Lower lobe of right lung (tissue), 2 donors: ENCODE data around the gene PTPRN2. TPM values are rescaled to one million over a fixed set of nuclear protein-coding genes. Genes with fewer than 3 reads are reported as not detected.

Source experiments
- ATAC-seq, 2 donors: fragments of 200-7000 bp; cut with Tn5 transposase; one replicate each; pipeline ENCODE4 v1.9.1; 2020 to 2022; ENCODE audit warnings: mild to moderate bottlenecking in 2 of 2, moderate library complexity in 2 of 2
- DNase-seq: peaks from one replicate; pipeline ENCODE4 v3.0.0-alpha.2; 2020
- H3K27ac ChIP-seq: fragments of 200-600 bp; one replicate; pipeline ENCODE4 v1.8.0; 2022
- H3K27me3 ChIP-seq: fragments of 200-600 bp; one replicate; pipeline ENCODE4 v1.8.0; 2022; ENCODE audit warnings: low read depth
- H3K36me3 ChIP-seq: fragments of 200-600 bp; one replicate; pipeline ENCODE4 v1.8.0; 2022; ENCODE audit warnings: mild to moderate bottlenecking
- H3K4me1 ChIP-seq: fragments of 200-600 bp; one replicate; pipeline ENCODE4 v1.8.0; 2022
- H3K4me3 ChIP-seq: fragments of 200-600 bp; one replicate; pipeline ENCODE4 v1.8.0; 2022; ENCODE audit warnings: mild to moderate bottlenecking
- H3K9me3 ChIP-seq: fragments of 200-600 bp; one replicate; pipeline ENCODE4 v1.8.0; 2022
- CTCF ChIP-seq: fragments of 200-600 bp; IDR thresholded peaks from one replicate; pipeline ENCODE4 v1.8.0; 2022; ENCODE audit warnings: antibody characterized with exemption, mild to moderate bottlenecking
- intact Hi-C: fragments of 100-400 bp; cut with DNase I; formaldehyde crosslinking; loops from one replicate; pipeline ENCODE4 v1.11.0; 2022
- total RNA-seq: library from RNA; stranded (reverse); fragmentation: NEBNext Ultra II Directional; extraction: Animal tissue kit (Norgen Biotek cat#: 25700); gene quantifications from one replicate; pipeline ENCODE4 v1.2.1, GENCODE V29; 2021
- donor health status: DM: no; HTN: yes; CAD: no; lungs with severe emphysema.

Gene PTPRN2
- total RNA-seq, 1 donor from 2014 or later: 6.8 TPM

DNA sequence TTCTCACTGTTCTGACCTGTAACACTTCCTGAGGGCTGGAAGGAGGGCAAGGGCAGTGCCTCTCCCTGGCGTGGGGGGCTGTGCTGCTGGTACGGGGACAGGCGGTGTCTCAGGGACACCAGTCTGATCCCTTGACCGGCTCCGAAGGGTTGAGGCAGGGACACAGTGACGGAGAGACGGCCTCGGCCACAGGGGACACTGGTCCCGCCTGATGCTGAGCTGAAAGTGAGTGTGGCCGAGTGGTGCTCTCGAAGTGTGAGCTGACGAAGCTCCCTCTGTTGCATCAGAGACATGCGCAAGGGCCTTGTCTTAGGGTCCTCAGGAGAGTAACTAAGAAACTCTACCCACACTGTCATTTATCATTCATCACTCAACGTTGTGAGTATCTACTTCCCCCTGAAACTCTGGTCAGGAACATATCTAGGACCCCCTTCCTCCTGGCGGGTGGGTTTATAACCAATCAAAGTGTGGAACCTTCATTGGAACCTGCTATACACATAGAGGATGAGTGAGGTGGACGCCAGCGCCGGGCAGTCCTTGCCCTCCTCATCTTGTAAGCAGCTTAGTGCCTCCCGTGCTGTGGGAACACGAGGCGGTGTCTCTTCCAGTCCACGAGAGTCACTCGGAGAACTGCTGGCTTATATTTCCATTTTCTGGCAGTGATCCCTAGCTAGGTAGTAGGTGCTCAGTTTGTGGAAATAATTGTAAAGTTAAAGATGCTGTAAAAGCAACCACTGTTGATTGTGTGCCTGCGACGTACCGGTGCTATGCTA is 967.7 kb downstream of the PTPRN2 start:
- intact Hi-C loops: no loop called here

GRCh38 chr7:157618823-157619606 is 968.6 kb downstream of the PTPRN2 start:
- no peak overlapping the region for H3K27ac ChIP-seq
- no peak overlapping the region for H3K4me3 ChIP-seq
- ATAC-seq: no peak
- no peaks in the 10 kb centered on the region for H3K27me3 ChIP-seq
- no peak for DNase-seq
- H3K9me3 ChIP-seq: no peaks in the 10 kb centered on the region
- H3K36me3 ChIP-seq: no peaks in the 10 kb centered on the region
- intact Hi-C loops: no loop called here
- TF ChIP-seq CTCF: no peak
- H3K4me1 ChIP-seq: no peaks in the 10 kb centered on the region

More for the DNA sequence above, 967.7 kb downstream of the PTPRN2 start:
- TF ChIP-seq CTCF: no peak
- Histone ChIP-seq H3K27ac (no peak overlapping the region), H3K4me1 (no peaks in the 10 kb centered on the region), H3K27me3 (no peaks in the 10 kb centered on the region), H3K9me3 (no peaks in the 10 kb centered on the region), H3K36me3 (no peaks in the 10 kb centered on the region), H3K4me3 (no peak overlapping the region)
- ATAC-seq (no peak), DNase-seq (no peak)

- Histone ChIP-seq H3K36me3 (no peaks in the 10 kb centered on the region), H3K4me1 (no peaks in the 10 kb centered on the region), H3K27ac (no peak overlapping the region), H3K4me3 (no peak overlapping the region), H3K27me3 (no peaks in the 10 kb centered on the region), H3K9me3 (no peaks in the 10 kb centered on the region)
- TF ChIP-seq CTCF: no peak
- intact Hi-C loops: no loop called here
- ATAC-seq: no peak
- no peak for DNase-seq
These were observed 969.4 kb downstream of the PTPRN2 start for GRCh38 chr7:157618091-157618726.

GRCh38 chr7:157617401-157617800 is 970.2 kb downstream of the PTPRN2 start:
- DNase-seq: no peak
- TF ChIP-seq CTCF: no peak
- Histone ChIP-seq H3K27me3 (peaks cover 3% of the 10 kb centered on the region), H3K36me3 (no peaks in the 10 kb centered on the region), H3K9me3 (no peaks in the 10 kb centered on the region), H3K4me1 (no peaks in the 10 kb centered on the region), H3K4me3 (no peak overlapping the region), H3K27ac (no peak overlapping the region)
- ATAC-seq: no peak
- intact Hi-C loops: no loop called here

DNA sequence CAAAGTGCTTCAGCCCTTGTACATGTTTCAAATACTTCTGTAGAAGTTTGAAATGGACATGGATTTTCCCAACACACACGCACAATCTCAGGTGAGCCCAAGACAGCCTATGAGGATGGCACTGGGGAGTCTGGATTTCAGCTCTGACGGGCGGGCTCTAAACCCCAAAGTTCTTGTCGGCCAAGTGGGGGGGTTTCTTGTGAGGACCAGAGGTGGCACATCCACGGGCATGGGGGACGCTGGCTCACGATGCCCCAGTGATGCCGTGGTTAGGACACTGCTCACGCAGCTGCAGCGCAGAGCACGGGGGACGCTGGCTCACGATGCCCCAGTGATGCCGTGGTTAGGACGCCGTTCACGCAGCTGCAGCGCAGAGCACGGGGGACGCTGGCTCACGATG is 970.7 kb downstream of the PTPRN2 start:
- no peak for TF ChIP-seq CTCF
- no peaks in the 10 kb centered on the region for H3K9me3 ChIP-seq
- H3K36me3 ChIP-seq: no peaks in the 10 kb centered on the region
- DNase-seq (no peak), ATAC-seq (no peak)
- intact Hi-C loops: no loop called here
- no peaks in the 10 kb centered on the region for H3K4me1 ChIP-seq
- no peak overlapping the region for H3K27ac ChIP-seq
- peaks cover 4% of the 10 kb centered on the region for H3K27me3 ChIP-seq
- no peak overlapping the region for H3K4me3 ChIP-seq
